Measurements from ENCODE around the gene CYP26B1.

- no peak for TF ChIP-seq EZH2 (IDR thresholded peaks at IDR 0.05; ENCODE audit: borderline replicate concordance, low read depth, low read length, poor library complexity, severe bottlenecking)
- TF ChIP-seq CTCF (conservative IDR thresholded peaks at IDR 0.05; ENCODE audit: low read depth, low read length): no peak
These were observed 39.5 kb downstream of the CYP26B1 start for GRCh38 chr2:72108121-72108520.
